H1 (cell line): ENCODE data around the gene FRRS1. TPM values are rescaled to one million over a fixed set of nuclear protein-coding genes. Genes with fewer than 3 reads are reported as not detected.

Experiments
- polyA plus RNA-seq, 7 experiments: library from polyadenylated mRNA; depleted of rRNA in 3 of 7; stranded (reverse) in 5 of 7; unstranded in 2 of 7; fragments of >200 nt in 5 of 7; fragments of 200-250 nt in 2 of 7; gene quantifications; 1 replicate in 5 of 7; 2 replicates in 1 of 7; 4 replicates in 1 of 7; pipeline versions ENCODE4 v1.2.1 to v1.2.3, GENCODE V29; 2011 to 2013; ENCODE audit warnings: missing spikeins in 2 of 7, mixed read lengths in 2 of 7
- total RNA-seq: library from RNA; stranded (reverse); fragmentation: NEBNext Ultra II Directional; extraction: Animal tissue kit (Norgen Biotek cat#: 25700); gene quantifications from 2 replicates; pipeline ENCODE4 v1.2.1, GENCODE V29; 2021
- TF ChIP-seq, protein P1 (sequence below): fragments of 300-600 bp; sonication (generic); IDR thresholded peaks from 2 replicates; pipeline ENCODE4 v1.7.1; 2012; ENCODE audit warnings: low read length, moderate library complexity, mild to moderate bottlenecking, inconsistent platforms; ENCODE audit not compliant: insufficient replicate concordance

FRRS1 gene
- total and polyA plus RNA-seq, 2 of the 8 experiments (the other 6 are each of a cell fraction or from before 2014, with no cell fraction given) = 3.5 to 6.5 TPM

DNA sequence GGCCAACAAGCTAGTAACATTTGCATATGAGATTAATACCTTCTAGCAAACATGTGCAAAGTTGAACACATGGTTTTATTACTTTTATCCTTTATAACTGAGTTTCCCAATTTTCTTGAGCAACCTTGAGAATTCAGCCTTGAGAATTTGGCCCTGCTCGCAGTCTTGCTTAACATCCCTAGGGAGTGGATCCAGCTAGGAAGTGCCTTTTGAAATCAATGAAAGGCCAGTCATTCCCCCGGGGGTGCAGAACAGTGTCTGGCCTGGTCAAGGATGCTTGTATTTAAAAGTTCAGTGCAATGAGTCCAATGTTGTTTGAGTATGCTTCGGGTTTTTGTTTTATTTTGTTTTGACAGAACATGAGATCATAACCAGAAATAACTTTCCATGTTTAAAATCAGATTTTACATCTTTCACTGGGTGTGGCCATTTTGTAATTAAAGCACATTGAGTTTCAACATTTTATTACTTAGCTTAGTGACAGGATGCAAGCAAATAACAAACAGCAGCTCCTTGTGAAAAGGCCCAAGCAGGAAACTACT, 103.8 kb downstream of the FRRS1 start (continued):
- TF ChIP-seq, protein P1, sequence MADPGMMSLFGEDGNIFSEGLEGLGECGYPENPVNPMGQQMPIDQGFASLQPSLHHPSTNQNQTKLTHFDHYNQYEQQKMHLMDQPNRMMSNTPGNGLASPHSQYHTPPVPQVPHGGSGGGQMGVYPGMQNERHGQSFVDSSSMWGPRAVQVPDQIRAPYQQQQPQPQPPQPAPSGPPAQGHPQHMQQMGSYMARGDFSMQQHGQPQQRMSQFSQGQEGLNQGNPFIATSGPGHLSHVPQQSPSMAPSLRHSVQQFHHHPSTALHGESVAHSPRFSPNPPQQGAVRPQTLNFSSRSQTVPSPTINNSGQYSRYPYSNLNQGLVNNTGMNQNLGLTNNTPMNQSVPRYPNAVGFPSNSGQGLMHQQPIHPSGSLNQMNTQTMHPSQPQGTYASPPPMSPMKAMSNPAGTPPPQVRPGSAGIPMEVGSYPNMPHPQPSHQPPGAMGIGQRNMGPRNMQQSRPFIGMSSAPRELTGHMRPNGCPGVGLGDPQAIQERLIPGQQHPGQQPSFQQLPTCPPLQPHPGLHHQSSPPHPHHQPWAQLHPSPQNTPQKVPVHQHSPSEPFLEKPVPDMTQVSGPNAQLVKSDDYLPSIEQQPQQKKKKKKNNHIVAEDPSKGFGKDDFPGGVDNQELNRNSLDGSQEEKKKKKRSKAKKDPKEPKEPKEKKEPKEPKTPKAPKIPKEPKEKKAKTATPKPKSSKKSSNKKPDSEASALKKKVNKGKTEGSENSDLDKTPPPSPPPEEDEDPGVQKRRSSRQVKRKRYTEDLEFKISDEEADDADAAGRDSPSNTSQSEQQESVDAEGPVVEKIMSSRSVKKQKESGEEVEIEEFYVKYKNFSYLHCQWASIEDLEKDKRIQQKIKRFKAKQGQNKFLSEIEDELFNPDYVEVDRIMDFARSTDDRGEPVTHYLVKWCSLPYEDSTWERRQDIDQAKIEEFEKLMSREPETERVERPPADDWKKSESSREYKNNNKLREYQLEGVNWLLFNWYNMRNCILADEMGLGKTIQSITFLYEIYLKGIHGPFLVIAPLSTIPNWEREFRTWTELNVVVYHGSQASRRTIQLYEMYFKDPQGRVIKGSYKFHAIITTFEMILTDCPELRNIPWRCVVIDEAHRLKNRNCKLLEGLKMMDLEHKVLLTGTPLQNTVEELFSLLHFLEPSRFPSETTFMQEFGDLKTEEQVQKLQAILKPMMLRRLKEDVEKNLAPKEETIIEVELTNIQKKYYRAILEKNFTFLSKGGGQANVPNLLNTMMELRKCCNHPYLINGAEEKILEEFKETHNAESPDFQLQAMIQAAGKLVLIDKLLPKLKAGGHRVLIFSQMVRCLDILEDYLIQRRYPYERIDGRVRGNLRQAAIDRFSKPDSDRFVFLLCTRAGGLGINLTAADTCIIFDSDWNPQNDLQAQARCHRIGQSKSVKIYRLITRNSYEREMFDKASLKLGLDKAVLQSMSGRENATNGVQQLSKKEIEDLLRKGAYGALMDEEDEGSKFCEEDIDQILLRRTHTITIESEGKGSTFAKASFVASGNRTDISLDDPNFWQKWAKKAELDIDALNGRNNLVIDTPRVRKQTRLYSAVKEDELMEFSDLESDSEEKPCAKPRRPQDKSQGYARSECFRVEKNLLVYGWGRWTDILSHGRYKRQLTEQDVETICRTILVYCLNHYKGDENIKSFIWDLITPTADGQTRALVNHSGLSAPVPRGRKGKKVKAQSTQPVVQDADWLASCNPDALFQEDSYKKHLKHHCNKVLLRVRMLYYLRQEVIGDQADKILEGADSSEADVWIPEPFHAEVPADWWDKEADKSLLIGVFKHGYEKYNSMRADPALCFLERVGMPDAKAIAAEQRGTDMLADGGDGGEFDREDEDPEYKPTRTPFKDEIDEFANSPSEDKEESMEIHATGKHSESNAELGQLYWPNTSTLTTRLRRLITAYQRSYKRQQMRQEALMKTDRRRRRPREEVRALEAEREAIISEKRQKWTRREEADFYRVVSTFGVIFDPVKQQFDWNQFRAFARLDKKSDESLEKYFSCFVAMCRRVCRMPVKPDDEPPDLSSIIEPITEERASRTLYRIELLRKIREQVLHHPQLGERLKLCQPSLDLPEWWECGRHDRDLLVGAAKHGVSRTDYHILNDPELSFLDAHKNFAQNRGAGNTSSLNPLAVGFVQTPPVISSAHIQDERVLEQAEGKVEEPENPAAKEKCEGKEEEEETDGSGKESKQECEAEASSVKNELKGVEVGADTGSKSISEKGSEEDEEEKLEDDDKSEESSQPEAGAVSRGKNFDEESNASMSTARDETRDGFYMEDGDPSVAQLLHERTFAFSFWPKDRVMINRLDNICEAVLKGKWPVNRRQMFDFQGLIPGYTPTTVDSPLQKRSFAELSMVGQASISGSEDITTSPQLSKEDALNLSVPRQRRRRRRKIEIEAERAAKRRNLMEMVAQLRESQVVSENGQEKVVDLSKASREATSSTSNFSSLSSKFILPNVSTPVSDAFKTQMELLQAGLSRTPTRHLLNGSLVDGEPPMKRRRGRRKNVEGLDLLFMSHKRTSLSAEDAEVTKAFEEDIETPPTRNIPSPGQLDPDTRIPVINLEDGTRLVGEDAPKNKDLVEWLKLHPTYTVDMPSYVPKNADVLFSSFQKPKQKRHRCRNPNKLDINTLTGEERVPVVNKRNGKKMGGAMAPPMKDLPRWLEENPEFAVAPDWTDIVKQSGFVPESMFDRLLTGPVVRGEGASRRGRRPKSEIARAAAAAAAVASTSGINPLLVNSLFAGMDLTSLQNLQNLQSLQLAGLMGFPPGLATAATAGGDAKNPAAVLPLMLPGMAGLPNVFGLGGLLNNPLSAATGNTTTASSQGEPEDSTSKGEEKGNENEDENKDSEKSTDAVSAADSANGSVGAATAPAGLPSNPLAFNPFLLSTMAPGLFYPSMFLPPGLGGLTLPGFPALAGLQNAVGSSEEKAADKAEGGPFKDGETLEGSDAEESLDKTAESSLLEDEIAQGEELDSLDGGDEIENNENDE = no peak
